Panc1 (cell line): ENCODE measurements around the gene ASTN2. TPM values are rescaled to one million over a fixed set of nuclear protein-coding genes. Genes with fewer than 3 reads are reported as not detected.

Experiments
- ATAC-seq: fragments of 200-7000 bp; cut with Tn5 transposase; 2 replicates; pipeline ENCODE4 v1.9.1; 2020; ENCODE audit warnings: mild to moderate bottlenecking, moderate library complexity
- BruUV-seq: library from RNA; stranded (reverse); fragments of 400-500 nt; replicated peaks from 2 replicates; lab custom pipeline; 2021; lab: Mats Ljungman, UMichigan
- CTCF ChIA-PET: fragments of 300-600 bp; sonication (Branson Sonifier 250); formaldehyde crosslinking; loops from one replicate; lab custom pipeline; 2022; ENCODE audit warnings: antibody characterized with exemption; lab: Charles Lee
- POLR2A ChIA-PET: fragments of 300-600 bp; sonication (Branson Sonifier 250); formaldehyde crosslinking; loops from one replicate; lab custom pipeline; 2022; ENCODE audit warnings: antibody characterized with exemption; lab: Charles Lee
- DNase-seq: peaks from one replicate; pipeline ENCODE4 v3.0.0-alpha.2; 2010; ENCODE audit warnings: low read depth, low spot score
- H3K27ac ChIP-seq: 2 replicates; pipeline ENCODE4 v1.5.1; 2011; ENCODE audit warnings: mild to moderate bottlenecking, low read length, inconsistent platforms
- H3K27me3 ChIP-seq: fragments of 200-500 bp; sonication (Bioruptor generic); 2 replicates; pipeline ENCODE4 v1.6.0; 2014; ENCODE audit warnings: low read length, inconsistent platforms; ENCODE audit not compliant: control insufficient read depth, insufficient read depth
- H3K36me3 ChIP-seq: fragments of 200-500 bp; sonication (Bioruptor generic); 2 replicates; pipeline ENCODE4 v1.5.1; 2014; ENCODE audit warnings: inconsistent platforms, mild to moderate bottlenecking, low read length, moderate library complexity; ENCODE audit not compliant: control insufficient read depth, insufficient read depth
- H3K4me1 ChIP-seq: 2 replicates; pipeline ENCODE4 v1.5.1; 2011; ENCODE audit warnings: inconsistent platforms, mild to moderate bottlenecking, low read length, moderate library complexity; ENCODE audit not compliant: control insufficient read depth, insufficient read depth
- H3K4me3 ChIP-seq, 2 experiments: 2 replicates each; pipeline ENCODE4 v1.5.1; 2011 to 2012; ENCODE audit warnings: low read depth in 2 of 2, low read length in 2 of 2, mild to moderate bottlenecking in 2 of 2, inconsistent platforms in 1 of 2, moderate library complexity in 1 of 2
- H3K9me3 ChIP-seq: fragments of 200-500 bp; sonication (Bioruptor generic); 2 replicates; pipeline ENCODE4 v1.5.1; 2014; ENCODE audit warnings: low read depth, mild to moderate bottlenecking, inconsistent platforms, low read length, moderate library complexity; ENCODE audit not compliant: control insufficient read depth, insufficient read depth
- CTCF ChIP-seq: fragments of 450-650 bp; IDR thresholded peaks from 2 replicates; pipeline ENCODE4 v1.5.1; 2017; ENCODE audit warnings: mild to moderate bottlenecking
- POLR2AphosphoS5 ChIP-seq: IDR thresholded peaks from 2 replicates; pipeline ENCODE4 v1.6.1; 2012; ENCODE audit warnings: mild to moderate bottlenecking, low read depth, low read length, moderate library complexity
- REST ChIP-seq, 2 experiments: IDR thresholded peaks; 2 replicates each; pipeline ENCODE4 v1.6.1; 2011 to 2012; ENCODE audit warnings: low read depth in 2 of 2, control low read depth in 1 of 2, low read length in 1 of 2, mild to moderate bottlenecking in 1 of 2, moderate library complexity in 1 of 2; ENCODE audit not compliant: insufficient read depth in 1 of 2
- SIN3A ChIP-seq: IDR thresholded peaks from 2 replicates; pipeline ENCODE4 v1.6.1; 2012; ENCODE audit warnings: low read depth, mild to moderate bottlenecking, low read length, moderate library complexity, borderline replicate concordance; ENCODE audit not compliant: insufficient read depth
- TCF7L2 ChIP-seq: IDR thresholded peaks from 2 replicates; pipeline ENCODE4 v1.6.1; 2011; ENCODE audit warnings: mild to moderate bottlenecking, low read depth, low read length, inconsistent platforms
- in situ Hi-C: cut with HindIII; loops from 2 replicates; pipeline ENCODE4 v1.10.0; 2016; ENCODE audit warnings: low sequenced_read_pairs, low pct_unique_long_range_greater_than_20kb
- intact Hi-C: fragments of 100-400 bp; cut with micrococcal nuclease; formaldehyde crosslinking; loops from one replicate; pipeline ENCODE4 v1.10.0; 2022; ENCODE audit not compliant: unreplicated experiment
- total RNA-seq: library from RNA; stranded (reverse); gene quantifications from one replicate; pipeline ENCODE4 v1.2.1, GENCODE V29; 2021; ENCODE audit not compliant: unreplicated experiment

Gene ASTN2
- total RNA-seq, 1 experiment from 2014 or later: 3.9 TPM

GRCh38 chr9:116453785-116454184 lies 961.1 kb downstream of the ASTN2 start:
- Histone ChIP-seq H3K4me3 (no peak overlapping the region), H3K36me3 (no peaks in the 10 kb centered on the region), H3K9me3 (no peaks in the 10 kb centered on the region), H3K4me1 (no peaks in the 10 kb centered on the region), H3K27ac (no peak overlapping the region), H3K27me3 (no peaks in the 10 kb centered on the region)
- intact Hi-C loops: no loop called here
- no peak for TF ChIP-seq SIN3A
- TF ChIP-seq REST (IDR thresholded peaks at IDR 0.05; ENCODE audit: insufficient read depth in 1 of 2, low read depth in 2 of 2, low read length in 1 of 2): no peak
- TF ChIP-seq TCF7L2: no peak
- no peak for TF ChIP-seq CTCF
- TF ChIP-seq POLR2AphosphoS5: no peak
- ChIA-PET POLR2A (interaction anchor here (0.6 kb wide), 1 partner anchor 207 kb away, joined by 3 read pairs; no protein-coding TSS in a partner anchor), CTCF (no interaction called here)
- DNase-seq (no peak), ATAC-seq (no peak)
- no TSS peak for BruUV-seq
- in situ Hi-C loops: no loop called here

- in situ Hi-C loops (no loop called here), intact Hi-C loops (no loop called here)
- CTCF ChIA-PET: no interaction called here
- BruUV-seq: no TSS peak
- H3K4me3 ChIP-seq: no peak overlapping the region
- POLR2A ChIA-PET: no interaction called here
- TF ChIP-seq REST (IDR thresholded peaks at IDR 0.05; ENCODE audit: insufficient read depth in 1 of 2, low read depth in 2 of 2, low read length in 1 of 2) (no peak), CTCF (no peak), TCF7L2 (no peak), SIN3A (no peak), POLR2AphosphoS5 (no peak)
- no peak overlapping the region for H3K27ac ChIP-seq
- no peaks in the 10 kb centered on the region for H3K36me3 ChIP-seq
- no peaks in the 10 kb centered on the region for H3K27me3 ChIP-seq
- no peaks in the 10 kb centered on the region for H3K9me3 ChIP-seq
- no peak for ATAC-seq
- DNase-seq: no peak
- no peaks in the 10 kb centered on the region for H3K4me1 ChIP-seq
Measured at GRCh38 chr9:116452634-116453033, 962.2 kb downstream of the ASTN2 start.
